OCI-LY7 (cell line): ENCODE data around the gene PZP. TPM values are rescaled to one million over a fixed set of nuclear protein-coding genes. Genes with fewer than 3 reads are reported as not detected.

Source experiments
- BruUV-seq: library from RNA; stranded (reverse); fragments of 400-500 nt; replicated peaks from 2 replicates; lab custom pipeline; 2021; lab: Mats Ljungman, UMichigan
- CTCF ChIA-PET: fragments of 300-600 bp; sonication (Branson Sonifier 250); formaldehyde crosslinking; loops from one replicate; lab custom pipeline; 2022; ENCODE audit warnings: antibody characterized with exemption; ENCODE audit not compliant: unreplicated experiment; lab: Charles Lee
- POLR2A ChIA-PET: fragments of 300-600 bp; sonication (Branson Sonifier 250); formaldehyde crosslinking; loops from one replicate; lab custom pipeline; 2022; ENCODE audit warnings: antibody characterized with exemption; lab: Charles Lee
- DNase-seq: peaks from one replicate; pipeline ENCODE4 v3.0.0-alpha.2; 2015; ENCODE audit warnings: low spot score
- H2AFZ ChIP-seq: fragments of 200-600 bp; sonication (generic), shearing (Covaris generic); 2 replicates; pipeline ENCODE4 v1.6.1; 2014; ENCODE audit warnings: mild to moderate bottlenecking, antibody characterized with exemption, low read length, moderate library complexity
- H3K27ac ChIP-seq: fragments of 200-600 bp; sonication (generic); 2 replicates; pipeline ENCODE4 v1.5.1; 2014; ENCODE audit warnings: mixed run types, low read depth, mild to moderate bottlenecking, moderate library complexity, low read length, inconsistent platforms; ENCODE audit not compliant: poor library complexity, severe bottlenecking
- H3K36me3 ChIP-seq: fragments of 200-600 bp; sonication (generic); 2 replicates; pipeline ENCODE4 v1.6.1; 2014; ENCODE audit warnings: mild to moderate bottlenecking, antibody characterized with exemption, low read length, moderate library complexity, mixed read lengths; ENCODE audit not compliant: insufficient read depth
- H3K4me1 ChIP-seq: fragments of 200-600 bp; sonication (generic); 2 replicates; pipeline ENCODE4 v1.5.1; 2014; ENCODE audit warnings: mild to moderate bottlenecking, low read length; ENCODE audit not compliant: insufficient read depth, poor library complexity, severe bottlenecking
- H3K4me2 ChIP-seq: fragments of 200-600 bp; sonication (generic); 2 replicates; pipeline ENCODE4 v1.6.1; 2014; ENCODE audit warnings: mild to moderate bottlenecking, low read length
- H3K4me3 ChIP-seq: fragments of 200-600 bp; sonication (generic); 2 replicates; pipeline ENCODE4 v1.5.1; 2014; ENCODE audit warnings: mild to moderate bottlenecking, low read depth, low read length; ENCODE audit not compliant: poor library complexity, severe bottlenecking
- H3K79me2 ChIP-seq: fragments of 200-600 bp; sonication (generic); 2 replicates; pipeline ENCODE4 v1.6.1; 2016; ENCODE audit warnings: low read depth, mild to moderate bottlenecking, low read length, moderate library complexity, mixed read lengths; ENCODE audit not compliant: insufficient read depth
- H3K9me2 ChIP-seq: fragments of 200-600 bp; sonication (generic); 2 replicates; pipeline ENCODE4 v1.6.1; 2016; ENCODE audit warnings: mild to moderate bottlenecking, low read length, mixed read lengths; ENCODE audit not compliant: insufficient read depth
- H3K9me3 ChIP-seq: fragments of 200-600 bp; sonication (generic); 2 replicates; pipeline ENCODE4 v1.6.1; 2014; ENCODE audit warnings: mild to moderate bottlenecking, mixed run types, low read length, mixed read lengths
- H4K20me1 ChIP-seq: fragments of 200-600 bp; sonication (generic); 2 replicates; pipeline ENCODE4 v1.6.1; 2014; ENCODE audit warnings: mild to moderate bottlenecking, antibody characterized with exemption, low read length, moderate library complexity, mixed read lengths; ENCODE audit not compliant: insufficient read depth
- CTCF ChIP-seq: fragments of 200-600 bp; sonication (generic); conservative IDR thresholded peaks from 2 replicates; pipeline ENCODE4 v1.5.1; 2014; ENCODE audit warnings: mild to moderate bottlenecking, antibody characterized with exemption, low read length, moderate library complexity, mixed read lengths
- EZH2phosphoT487 ChIP-seq: fragments of 200-600 bp; sonication (generic); IDR thresholded peaks from 2 replicates; pipeline ENCODE4 v1.6.1; 2018; ENCODE audit warnings: low read depth, borderline replicate concordance, mild to moderate bottlenecking, mixed run types, antibody characterized with exemption, low read length, moderate library complexity, mixed read lengths
- intact Hi-C: fragments of 100-400 bp; cut with micrococcal nuclease; formaldehyde crosslinking; loops from one replicate; pipeline ENCODE4 v1.10.0; 2022; ENCODE audit not compliant: unreplicated experiment
- total RNA-seq, 2 experiments: library from RNA; depleted of rRNA in 1 of 2; stranded (reverse); fragments of >200 nt in 1 of 2; shearing (Covaris generic) in 1 of 2; gene quantifications; 2 replicates each; pipeline ENCODE4 v1.2.3, GENCODE V29; 2014 to 2022

The PZP gene
- total RNA-seq, 2 experiments from 2014 or later = not detected

GRCh38 chr12:9114946-9115345 is 93.2 kb downstream of the PZP start:
- intact Hi-C loops = no loop called here
- no peak for DNase-seq
- POLR2A ChIA-PET = interaction anchor here (0.8 kb wide), 1 partner anchor 232 kb away, joined by 3 read pairs; no protein-coding TSS in a partner anchor
- no peaks in the 10 kb centered on the region for H3K9me3 ChIP-seq
- H3K36me3 ChIP-seq = no peaks in the 10 kb centered on the region
- no peaks in the 10 kb centered on the region for H3K4me1 ChIP-seq
- no peaks in the 10 kb centered on the region for H3K79me2 ChIP-seq
- CTCF ChIA-PET = no interaction called here
- BruUV-seq = no TSS peak
- TF ChIP-seq EZH2phosphoT487 (no peak), CTCF (no peak)
- H3K27ac ChIP-seq = no peak overlapping the region
- H2AFZ ChIP-seq = no peak overlapping the region
- no peak overlapping the region for H3K4me2 ChIP-seq
- H3K4me3 ChIP-seq = no peak overlapping the region
- no peaks in the 10 kb centered on the region for H4K20me1 ChIP-seq
- no peaks in the 10 kb centered on the region for H3K9me2 ChIP-seq

- Histone ChIP-seq H3K27ac (no peak overlapping the region), H3K4me3 (no peak overlapping the region), H3K36me3 (no peaks in the 10 kb centered on the region), H4K20me1 (no peaks in the 10 kb centered on the region), H3K9me2 (no peaks in the 10 kb centered on the region), H3K9me3 (no peaks in the 10 kb centered on the region), H3K4me2 (no peak overlapping the region), H2AFZ (no peak overlapping the region), H3K4me1 (no peaks in the 10 kb centered on the region), H3K79me2 (no peaks in the 10 kb centered on the region)
- ChIA-PET CTCF (no interaction called here), POLR2A (interaction anchor here (1.0 kb wide), 1 partner anchor 27 kb away, joined by 3 read pairs; no protein-coding TSS in a partner anchor)
- TF ChIP-seq EZH2phosphoT487 (no peak), CTCF (no peak)
- no peak for DNase-seq
- BruUV-seq = no TSS peak
- intact Hi-C loops = no loop called here
Measured at GRCh38 chr12:9113987-9114309, 94.2 kb downstream of the PZP start.

GRCh38 chr12:9113296-9113986 is 94.8 kb downstream of the PZP start:
- no peak overlapping the region for H3K27ac ChIP-seq
- no peaks in the 10 kb centered on the region for H4K20me1 ChIP-seq
- H3K4me3 ChIP-seq = no peak overlapping the region
- no peaks in the 10 kb centered on the region for H3K79me2 ChIP-seq
- no peak for DNase-seq
- H3K9me2 ChIP-seq = no peaks in the 10 kb centered on the region
- CTCF ChIA-PET = no interaction called here
- POLR2A ChIA-PET = interaction anchor here (0.6 to 1.0 kb wide), 3 partner anchors 26 to 1617 kb away, joined by 3 read pairs; no protein-coding TSS in a partner anchor
- H3K4me1 ChIP-seq = no peaks in the 10 kb centered on the region
- no peaks in the 10 kb centered on the region for H3K9me3 ChIP-seq
- H2AFZ ChIP-seq = no peak overlapping the region
- no peak for TF ChIP-seq CTCF
- TF ChIP-seq EZH2phosphoT487 = no peak
- no peak overlapping the region for H3K4me2 ChIP-seq
- no peaks in the 10 kb centered on the region for H3K36me3 ChIP-seq
- no TSS peak for BruUV-seq
- intact Hi-C loops = no loop called here
